Prostate gland (tissue), 2 donors: ENCODE data around the gene XPO4. TPM values are rescaled to one million over a fixed set of nuclear protein-coding genes. Genes with fewer than 3 reads are reported as not detected.

Experiments
- DNase-seq: peaks from one replicate; pipeline ENCODE4 v3.0.0-alpha.2; 2019; ENCODE audit warnings: low spot score
- H3K27ac ChIP-seq, 2 donors: fragments of 200-600 bp; sonication (generic); 2 replicates each; pipeline ENCODE4 v1.5.1; 2017 to 2019
- H3K27me3 ChIP-seq: fragments of 200-600 bp; sonication (generic); replicated peaks from 2 replicates; pipeline ENCODE4 v1.5.1; 2019; ENCODE audit not compliant: insufficient read depth
- H3K36me3 ChIP-seq, 2 donors: fragments of 200-600 bp; sonication (generic); 1 replicate in 1 of 2; 2 replicates in 1 of 2; pipeline versions ENCODE4 v1.5.1 to v1.8.1; 2017 to 2019
- H3K4me1 ChIP-seq: fragments of 200-600 bp; sonication (generic); replicated peaks from 2 replicates; pipeline ENCODE4 v1.5.1; 2019
- H3K4me3 ChIP-seq, 2 donors: fragments of 200-600 bp; sonication (generic); 2 replicates each; pipeline ENCODE4 v1.5.1; 2017 to 2019
- H3K9me3 ChIP-seq: fragments of 200-600 bp; sonication (generic); 2 replicates; pipeline ENCODE4 v1.5.1; 2017
- CTCF ChIP-seq, 4 experiments: fragments of 200-600 bp in 2 of 4; fragments of 450-650 bp in 2 of 4; sonication (generic) in 2 of 4; IDR thresholded peaks; 1 replicate in 3 of 4; 2 replicates in 1 of 4; pipeline ENCODE4 v1.5.1; 2016 to 2019; ENCODE audit warnings: antibody characterized with exemption in 4 of 4, mild to moderate bottlenecking in 2 of 4, moderate library complexity in 2 of 4
- POLR2A ChIP-seq: fragments of 450-650 bp; IDR thresholded peaks from one replicate; pipeline ENCODE4 v1.6.1; 2016; ENCODE audit warnings: antibody characterized with exemption, mild to moderate bottlenecking
- POLR2AphosphoS5 ChIP-seq: sonication (generic); formaldehyde crosslinking; IDR thresholded peaks from one replicate; pipeline ENCODE4 v1.6.1; 2017; ENCODE audit warnings: antibody characterized with exemption
- WGBS: methylation state at CpG from one replicate; pipeline ENCODE4 v1.1.5; 2018; 5-methylcytosine and 5-hydroxymethylcytosine counted together
- intact Hi-C: fragments of 100-400 bp; cut with DNase I; formaldehyde crosslinking; loops from one replicate; pipeline ENCODE4 v1.14.2; 2022
- total RNA-seq, 2 donors: library from RNA; depleted of rRNA; stranded (reverse); fragments of >200 nt; gene quantifications; one replicate each; pipeline ENCODE4 v1.1.0, GENCODE V29; 2016

XPO4 gene
- total RNA-seq, 2 donors from 2014 or later = 13.3 to 21.0 TPM

GRCh38 chr13:20833900-20834679, 68.5 kb downstream of the XPO4 start:
- H3K4me3 ChIP-seq = no peak overlapping the region
- no peaks in the 10 kb centered on the region for H3K9me3 ChIP-seq
- WGBS = 95% methylated on average over 7 of the region's 7 CpGs
- H3K4me1 ChIP-seq = no peaks in the 10 kb centered on the region
- no peak for DNase-seq
- H3K27ac ChIP-seq = no peak overlapping the region
- H3K27me3 ChIP-seq = no peaks in the 10 kb centered on the region
- TF ChIP-seq POLR2AphosphoS5 (no peak), CTCF (IDR thresholded peaks at IDR 0.05) (no peak), POLR2A (no peak)
- H3K36me3 ChIP-seq = no peaks in the 10 kb centered on the region
- intact Hi-C loops = no loop called here

GRCh38 chr13:20832861-20833260, 69.7 kb downstream of the XPO4 start:
- H3K4me1 ChIP-seq = no peaks in the 10 kb centered on the region
- H3K9me3 ChIP-seq = no peaks in the 10 kb centered on the region
- 73% methylated on average over 3 of the region's 3 CpGs for WGBS
- DNase-seq = no peak
- H3K36me3 ChIP-seq = no peaks in the 10 kb centered on the region
- H3K4me3 ChIP-seq = no peak overlapping the region
- no peaks in the 10 kb centered on the region for H3K27me3 ChIP-seq
- no peak overlapping the region for H3K27ac ChIP-seq
- intact Hi-C loops = no loop called here
- TF ChIP-seq POLR2AphosphoS5 = no peak
- TF ChIP-seq POLR2A = no peak
- no peak for TF ChIP-seq CTCF (IDR thresholded peaks at IDR 0.05)

DNA sequence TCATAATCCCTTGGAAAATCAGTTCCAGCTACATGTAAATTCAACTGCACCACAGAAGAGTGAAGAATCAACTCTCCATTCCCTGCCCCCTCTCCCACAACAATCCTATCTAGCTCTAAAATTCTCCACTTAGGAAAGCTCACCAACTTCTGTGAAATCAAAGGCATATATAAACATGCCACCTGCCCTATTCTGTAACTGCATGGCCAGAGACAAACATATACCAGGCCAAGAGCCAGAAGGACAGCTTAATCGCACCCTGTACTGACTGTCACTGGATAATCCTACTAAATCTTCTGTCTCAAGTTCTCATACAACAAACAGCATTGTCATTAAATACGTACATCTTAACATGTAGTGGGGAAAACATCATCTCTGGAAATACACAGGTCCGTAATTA, 70.6 kb downstream of the XPO4 start:
- Histone ChIP-seq H3K9me3 (no peaks in the 10 kb centered on the region), H3K36me3 (no peaks in the 10 kb centered on the region), H3K27me3 (no peaks in the 10 kb centered on the region), H3K4me3 (no peak overlapping the region), H3K4me1 (no peaks in the 10 kb centered on the region), H3K27ac (no peak overlapping the region)
- no peak for DNase-seq
- TF ChIP-seq POLR2AphosphoS5 (no peak), CTCF (IDR thresholded peaks at IDR 0.05) (no peak), POLR2A (no peak)
- intact Hi-C loops = no loop called here
- WGBS = 81% methylated on average over 3 of the region's 3 CpGs

- Histone ChIP-seq H3K36me3 (no peaks in the 10 kb centered on the region), H3K27me3 (no peaks in the 10 kb centered on the region), H3K27ac (no peak overlapping the region), H3K4me3 (no peak overlapping the region), H3K9me3 (no peaks in the 10 kb centered on the region), H3K4me1 (no peaks in the 10 kb centered on the region)
- DNase-seq = no peak
- 17% methylated on average over 2 of the region's 2 CpGs for WGBS
- TF ChIP-seq POLR2AphosphoS5 (no peak), POLR2A (no peak), CTCF (IDR thresholded peaks at IDR 0.05) (no peak)
- intact Hi-C loops = no loop called here
These were observed 71.3 kb downstream of the XPO4 start for GRCh38 chr13:20831254-20831653.
